ENCODE measurements around the gene CLEC20A.
A peak's percentile ranks its signal among the peaks of the same experiment; 100 is the strongest.

Gene CLEC20A

DNA sequence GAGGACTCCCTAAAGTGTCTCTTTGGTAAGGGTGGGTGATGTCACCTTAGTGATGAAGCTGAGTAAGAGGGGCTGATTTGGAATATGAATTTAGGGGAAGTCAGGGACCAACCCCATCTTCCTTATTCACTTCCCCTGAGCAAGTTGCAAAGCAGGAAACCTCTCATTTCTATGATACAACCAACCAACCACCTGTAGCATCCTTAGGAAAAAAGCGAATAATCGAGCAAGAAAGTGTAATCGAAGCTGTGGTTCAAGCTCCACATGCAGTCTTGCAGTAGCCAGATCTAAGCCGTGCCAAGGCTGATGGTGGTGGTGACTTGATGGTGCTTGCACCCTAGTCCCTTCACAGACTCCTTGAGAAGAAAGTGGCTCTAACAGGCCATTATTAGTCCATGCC is 19.3 kb upstream of the CLEC20A start:
- no peak overlapping the region for H3K27ac ChIP-seq
- no peak for TF ChIP-seq ZFX (IDR thresholded peaks at IDR 0.05; ENCODE audit: borderline replicate concordance)
- TF ChIP-seq, protein P1, sequence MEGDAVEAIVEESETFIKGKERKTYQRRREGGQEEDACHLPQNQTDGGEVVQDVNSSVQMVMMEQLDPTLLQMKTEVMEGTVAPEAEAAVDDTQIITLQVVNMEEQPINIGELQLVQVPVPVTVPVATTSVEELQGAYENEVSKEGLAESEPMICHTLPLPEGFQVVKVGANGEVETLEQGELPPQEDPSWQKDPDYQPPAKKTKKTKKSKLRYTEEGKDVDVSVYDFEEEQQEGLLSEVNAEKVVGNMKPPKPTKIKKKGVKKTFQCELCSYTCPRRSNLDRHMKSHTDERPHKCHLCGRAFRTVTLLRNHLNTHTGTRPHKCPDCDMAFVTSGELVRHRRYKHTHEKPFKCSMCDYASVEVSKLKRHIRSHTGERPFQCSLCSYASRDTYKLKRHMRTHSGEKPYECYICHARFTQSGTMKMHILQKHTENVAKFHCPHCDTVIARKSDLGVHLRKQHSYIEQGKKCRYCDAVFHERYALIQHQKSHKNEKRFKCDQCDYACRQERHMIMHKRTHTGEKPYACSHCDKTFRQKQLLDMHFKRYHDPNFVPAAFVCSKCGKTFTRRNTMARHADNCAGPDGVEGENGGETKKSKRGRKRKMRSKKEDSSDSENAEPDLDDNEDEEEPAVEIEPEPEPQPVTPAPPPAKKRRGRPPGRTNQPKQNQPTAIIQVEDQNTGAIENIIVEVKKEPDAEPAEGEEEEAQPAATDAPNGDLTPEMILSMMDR (IDR thresholded peaks at IDR 0.05): no peak

DNA sequence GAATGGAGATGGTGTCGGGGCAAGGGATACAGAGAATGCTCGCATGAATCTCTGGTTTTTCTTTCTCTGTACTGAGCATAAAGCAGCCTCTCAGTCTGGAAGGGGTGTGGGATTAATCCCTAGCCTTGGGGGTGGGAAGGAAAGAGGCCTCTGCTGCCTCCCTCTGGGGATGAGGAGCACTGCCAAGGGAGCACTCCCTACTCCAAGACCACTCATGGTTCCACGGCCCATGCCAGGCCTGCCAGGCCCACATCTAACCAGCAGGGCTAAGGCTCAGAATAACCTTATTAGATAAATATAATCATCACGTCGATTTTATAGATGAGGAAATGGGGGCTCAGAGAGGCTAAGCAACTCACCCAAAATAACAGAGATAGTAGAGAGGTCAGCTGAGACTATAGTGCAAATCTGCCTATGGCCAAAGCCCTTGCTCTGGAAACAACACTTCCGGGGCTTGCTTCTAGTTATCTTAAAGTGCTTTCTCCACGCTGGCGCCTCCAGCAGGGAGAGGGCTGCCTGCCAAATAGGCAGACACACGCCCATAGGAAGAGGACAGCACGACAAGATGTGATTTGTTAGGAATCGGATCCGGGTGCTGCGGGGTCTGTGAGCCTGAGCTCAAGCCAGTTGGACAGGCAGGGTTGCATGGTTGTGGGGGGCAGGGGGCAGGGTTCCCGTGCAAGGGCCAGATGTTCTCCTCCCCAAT is 16.7 kb upstream of the CLEC20A start:
- H3K27ac ChIP-seq: no peak overlapping the region
- TF ChIP-seq ZFX (IDR thresholded peaks at IDR 0.05; ENCODE audit: borderline replicate concordance): no peak
- TF ChIP-seq, protein P1 (IDR thresholded peaks at IDR 0.05): peak; percentile 44

DNA sequence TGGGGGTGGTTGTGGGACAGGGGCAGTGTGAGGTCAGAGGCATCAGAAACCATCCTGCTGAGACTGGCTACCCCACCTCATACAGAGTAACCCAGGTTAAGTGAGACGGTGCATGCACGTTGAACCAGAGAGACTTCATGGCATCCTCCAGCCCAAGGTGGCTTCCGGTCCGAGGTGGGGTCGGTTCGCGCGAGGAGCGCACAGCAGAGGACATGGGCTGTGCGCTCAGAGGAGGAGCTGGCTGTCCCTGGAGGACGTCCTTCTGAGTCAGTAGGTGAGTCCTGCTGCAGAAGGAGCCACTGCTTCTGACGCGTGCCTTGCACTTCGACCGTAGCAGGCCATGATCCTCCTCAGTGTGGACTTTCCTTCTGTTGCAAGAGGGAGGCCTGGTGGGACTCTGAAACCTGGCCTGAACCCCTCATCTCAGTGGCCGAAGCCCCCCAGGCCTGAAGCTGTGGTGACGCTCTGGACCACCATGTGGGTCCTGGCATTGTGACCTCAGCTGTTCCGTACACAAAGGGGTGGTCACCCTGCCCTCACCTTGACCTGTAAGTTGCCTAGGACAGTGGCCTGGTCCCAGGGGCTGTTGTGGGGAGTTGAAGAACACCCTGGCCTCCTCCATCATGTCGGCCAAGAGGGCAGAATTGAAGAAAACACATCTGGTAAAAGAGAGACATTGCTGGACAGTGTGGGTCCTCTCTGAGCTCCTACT is 16.0 kb upstream of the CLEC20A start, which contains the start of gene TEX35:
TSS of gene TEX35 (plus strand) at position 544 of the 712 bp plus-strand sequence. CDS start at position 624, 80 bp downstream.
- no peak within 1 kb of the TSS for H3K27ac ChIP-seq

DNA sequence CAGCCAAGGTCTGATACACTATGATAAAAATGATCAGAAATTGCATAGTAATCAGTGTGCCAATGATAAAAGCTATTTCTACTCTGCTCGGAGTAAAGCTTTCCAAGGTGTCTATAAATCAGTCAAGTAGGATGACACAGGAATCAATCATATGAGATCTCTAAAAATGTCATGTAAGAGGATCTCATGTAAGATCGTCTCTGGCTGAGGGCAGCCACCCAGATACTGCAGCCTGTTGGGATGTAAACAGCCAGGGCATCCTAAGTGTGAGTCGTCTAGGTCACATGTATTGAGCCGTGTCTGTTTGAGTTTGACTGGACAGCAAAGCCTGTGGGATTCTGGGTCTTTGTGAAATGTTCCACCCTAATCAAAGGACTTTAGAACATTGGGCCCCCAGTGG is 13.4 kb upstream of the CLEC20A start:
- H3K27ac ChIP-seq: no peak overlapping the region
- TF ChIP-seq, protein P1 (IDR thresholded peaks at IDR 0.05): no peak
- no peak for TF ChIP-seq ZFX (IDR thresholded peaks at IDR 0.05; ENCODE audit: borderline replicate concordance)

More for the DNA sequence above, 16.0 kb upstream of the CLEC20A start, which contains the start of gene TEX35:
- TF ChIP-seq ZFX (IDR thresholded peaks at IDR 0.05; ENCODE audit: borderline replicate concordance): no peak
- TF ChIP-seq, protein P1 (IDR thresholded peaks at IDR 0.05): no peak

DNA sequence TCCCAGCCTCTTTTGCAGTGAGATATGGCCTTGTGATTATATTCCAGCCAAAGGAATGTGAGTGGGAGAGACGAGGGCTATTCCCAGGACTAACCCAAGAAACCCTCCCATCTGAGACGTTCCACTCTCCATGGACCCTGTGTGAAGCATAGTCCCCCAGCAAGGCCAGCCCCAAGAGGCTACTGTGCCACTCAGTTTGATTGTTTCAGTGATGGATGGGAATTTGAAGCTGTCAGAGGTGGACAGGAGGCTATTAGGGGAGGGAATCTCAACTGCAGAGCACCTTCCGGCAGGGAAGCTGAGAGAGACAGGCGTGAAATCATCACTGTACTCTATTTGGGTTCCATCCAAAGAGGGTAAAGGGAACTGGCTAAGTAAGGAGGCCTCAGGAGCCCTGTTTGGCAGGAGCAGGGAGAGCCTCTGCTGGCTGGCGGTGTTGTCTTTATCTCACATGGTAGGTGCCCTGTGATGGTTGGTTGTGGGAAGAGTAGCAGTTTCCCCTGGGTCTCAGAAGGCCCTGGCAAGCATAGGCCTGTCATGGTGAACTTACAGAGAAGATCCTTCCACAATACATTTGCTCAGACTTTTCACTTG is 12.7 kb upstream of the CLEC20A start:
- no peak for TF ChIP-seq ZFX (IDR thresholded peaks at IDR 0.05; ENCODE audit: borderline replicate concordance)
- TF ChIP-seq, protein P1 (IDR thresholded peaks at IDR 0.05): no peak
- no peak overlapping the region for H3K27ac ChIP-seq

DNA sequence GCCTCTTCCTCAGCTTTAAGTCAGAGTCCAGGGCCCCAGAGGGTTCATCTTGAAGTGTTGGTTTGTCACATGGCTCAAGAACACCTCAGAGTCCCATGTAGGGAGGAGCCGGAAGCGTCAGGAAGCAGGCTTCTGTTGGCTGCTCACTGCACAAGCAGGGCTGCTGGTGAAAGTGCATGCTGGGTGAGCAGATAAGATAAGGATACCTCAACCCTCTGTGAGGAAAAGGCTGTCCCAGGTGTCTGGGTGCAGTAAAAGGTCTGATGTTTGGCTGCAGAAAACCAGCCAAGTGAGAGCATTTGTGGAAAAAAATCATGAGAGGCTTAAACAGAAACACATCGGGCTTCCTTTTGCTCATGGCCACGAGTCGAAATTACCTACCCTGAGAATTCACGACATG is 9.9 kb upstream of the CLEC20A start:
- TF ChIP-seq, protein P1 (IDR thresholded peaks at IDR 0.05): no peak
- no peak for TF ChIP-seq ZFX (IDR thresholded peaks at IDR 0.05; ENCODE audit: borderline replicate concordance)
- H3K27ac ChIP-seq: no peak overlapping the region
